ENCODE data around the gene MRAS.
A peak's percentile ranks its signal among the peaks of the same experiment; 100 is the strongest.

MRAS gene

DNA sequence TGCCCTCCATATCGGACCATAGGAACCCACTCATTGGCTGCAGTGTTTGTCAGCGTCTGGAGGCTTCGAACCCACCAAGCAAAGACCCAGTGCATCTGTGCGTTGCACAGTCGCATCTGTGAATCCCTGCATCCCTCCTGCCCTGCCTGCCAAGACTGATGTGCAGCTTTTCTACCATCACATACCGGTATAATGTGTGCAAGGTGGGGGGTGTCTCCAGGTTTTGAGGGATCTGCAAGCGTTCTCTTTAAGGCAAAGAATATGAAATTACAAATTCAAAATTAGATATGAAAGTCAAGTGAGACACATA, 18.4 kb upstream of the MRAS start:
- no peak for DNase-seq
- no peak for TF ChIP-seq POLR2A (IDR thresholded peaks at IDR 0.05; ENCODE audit: low read length)
- no peak for TF ChIP-seq GATA1 (IDR thresholded peaks at IDR 0.05; ENCODE audit: low read depth, low read length)

- no peak for DNase-seq
Measured at GRCh38 chr3:138331143-138331894, 17.1 kb upstream of the MRAS start.

DNA sequence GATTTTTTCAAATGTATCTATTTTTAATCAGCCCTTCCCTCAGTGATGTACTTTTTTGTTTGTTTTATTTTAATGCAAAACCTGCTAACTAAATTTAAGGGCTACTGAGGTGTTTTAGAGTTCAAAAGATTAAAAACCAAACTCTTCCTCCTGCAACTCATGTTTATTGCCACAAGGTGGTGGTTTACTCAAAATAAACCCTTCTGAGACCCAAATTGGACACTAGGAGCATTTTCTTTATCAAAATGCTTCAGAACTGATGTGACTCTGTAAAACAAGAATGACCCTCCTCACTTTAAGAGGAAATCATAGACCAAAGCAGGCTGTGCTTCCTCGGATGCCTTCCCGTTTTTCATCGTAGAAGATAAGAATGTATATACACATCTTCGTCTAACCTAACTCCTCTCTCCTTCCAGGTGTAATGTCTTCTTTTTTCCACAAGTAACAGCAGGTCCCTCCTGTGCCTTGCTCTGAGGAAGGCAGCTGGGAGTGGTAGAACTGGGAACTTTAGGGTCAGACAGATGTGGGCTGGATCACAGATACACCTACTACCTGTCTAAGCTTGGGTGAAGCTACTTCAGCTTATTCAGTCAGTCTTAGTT, 15.8 kb upstream of the MRAS start:
- TF ChIP-seq GATA1 (IDR thresholded peaks at IDR 0.05; ENCODE audit: low read depth, low read length), result no peak
- TF ChIP-seq POLR2A (IDR thresholded peaks at IDR 0.05; ENCODE audit: low read length), result no peak
- DNase-seq, result peak; percentile 20 to 26

More at GRCh38 chr3:138331143-138331894, 17.1 kb upstream of the MRAS start:
- TF ChIP-seq POLR2A (IDR thresholded peaks at IDR 0.05; ENCODE audit: low read length) (no peak), GATA1 (IDR thresholded peaks at IDR 0.05; ENCODE audit: low read depth, low read length) (no peak)

- TF ChIP-seq POLR2A (IDR thresholded peaks at IDR 0.05; ENCODE audit: low read length) (no peak), GATA1 (IDR thresholded peaks at IDR 0.05; ENCODE audit: low read depth, low read length) (no peak)
- no peak for DNase-seq
Measured at GRCh38 chr3:138334608-138335007, 13.8 kb upstream of the MRAS start.

- TF ChIP-seq POLR2A (IDR thresholded peaks at IDR 0.05; ENCODE audit: low read length) (no peak), GATA1 (IDR thresholded peaks at IDR 0.05; ENCODE audit: low read depth, low read length) (no peak)
- DNase-seq, result no peak
Measured at GRCh38 chr3:138336454-138336999, 11.9 kb upstream of the MRAS start.

DNA sequence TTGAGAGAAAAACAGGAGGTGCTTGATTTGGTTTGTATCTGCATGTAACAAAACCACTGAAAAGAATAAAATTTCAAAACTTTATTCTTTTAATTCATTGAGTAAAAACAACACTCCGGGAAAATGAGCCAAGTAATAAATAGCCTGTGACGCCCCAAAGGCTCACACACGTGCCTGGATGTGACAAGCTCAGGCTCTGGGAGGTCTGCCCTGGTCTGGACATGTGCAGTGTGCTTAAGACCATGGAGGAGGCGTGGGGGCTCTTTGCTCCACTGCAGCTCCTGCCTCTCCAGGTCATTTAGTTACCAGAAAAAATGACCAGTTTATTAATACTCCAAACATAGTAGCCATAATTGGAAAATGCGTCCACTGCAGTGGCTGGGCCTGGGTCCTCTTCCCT, 10.1 kb upstream of the MRAS start:
- TF ChIP-seq GATA1 (IDR thresholded peaks at IDR 0.05; ENCODE audit: low read depth, low read length), result no peak
- TF ChIP-seq POLR2A (IDR thresholded peaks at IDR 0.05; ENCODE audit: low read length), result no peak
- DNase-seq, result no peak

- no peak for DNase-seq
- TF ChIP-seq GATA1 (IDR thresholded peaks at IDR 0.05; ENCODE audit: low read depth, low read length) (no peak), POLR2A (IDR thresholded peaks at IDR 0.05; ENCODE audit: low read length) (no peak)
Measured at GRCh38 chr3:138338811-138339210, 9.6 kb upstream of the MRAS start.

DNA sequence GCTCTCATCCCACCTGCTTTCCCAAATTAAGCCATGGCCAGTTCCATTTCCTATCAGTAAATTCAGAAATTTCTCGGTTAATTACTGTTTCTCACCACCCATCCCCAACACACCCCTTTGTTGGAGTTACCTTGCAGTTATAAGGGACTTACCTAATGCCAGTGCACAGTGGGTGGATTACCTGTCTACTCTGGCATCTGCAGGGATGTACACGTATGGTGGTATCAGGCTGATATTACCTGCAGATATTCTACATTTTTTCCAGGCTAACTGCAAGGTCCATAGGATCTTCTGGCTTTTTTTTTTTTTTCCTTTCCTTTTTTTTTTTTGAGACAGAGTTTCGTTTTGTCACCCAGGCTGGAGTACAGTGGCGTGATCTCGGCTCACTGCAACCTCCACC, 7.9 kb upstream of the MRAS start:
- DNase-seq, result no peak
- TF ChIP-seq GATA1 (IDR thresholded peaks at IDR 0.05; ENCODE audit: low read depth, low read length), result no peak

DNA sequence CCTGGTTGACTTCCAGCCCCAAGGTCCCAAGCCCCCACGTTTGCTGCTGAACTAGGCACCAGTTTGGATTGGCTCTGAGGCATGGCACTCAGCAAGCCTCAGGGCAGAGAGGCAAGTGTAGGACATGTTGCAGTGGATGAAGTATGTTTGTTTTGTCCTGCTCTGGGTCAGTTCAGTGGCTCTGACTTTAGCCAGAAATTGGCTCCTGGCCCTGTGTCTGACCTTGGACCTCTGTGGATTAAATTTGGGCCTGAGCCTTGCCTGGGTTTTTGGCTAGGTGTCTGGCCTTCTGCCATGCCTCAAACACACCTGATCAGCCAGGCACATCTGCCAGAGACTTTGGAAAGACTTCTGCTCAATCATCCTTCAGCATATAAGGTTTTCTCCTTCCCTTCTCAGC, 3.6 kb upstream of the MRAS start:
- DNase-seq, result no peak
- TF ChIP-seq POLR2A (IDR thresholded peaks at IDR 0.05; ENCODE audit: low read length) (no peak), GATA1 (IDR thresholded peaks at IDR 0.05; ENCODE audit: low read depth, low read length) (no peak)

- DNase-seq, result no peak
- TF ChIP-seq POLR2A (IDR thresholded peaks at IDR 0.05; ENCODE audit: low read length) (no peak), GATA1 (IDR thresholded peaks at IDR 0.05; ENCODE audit: low read depth, low read length) (no peak)
Measured at GRCh38 chr3:138348754-138349739, 668 bp downstream of the MRAS start.

DNA sequence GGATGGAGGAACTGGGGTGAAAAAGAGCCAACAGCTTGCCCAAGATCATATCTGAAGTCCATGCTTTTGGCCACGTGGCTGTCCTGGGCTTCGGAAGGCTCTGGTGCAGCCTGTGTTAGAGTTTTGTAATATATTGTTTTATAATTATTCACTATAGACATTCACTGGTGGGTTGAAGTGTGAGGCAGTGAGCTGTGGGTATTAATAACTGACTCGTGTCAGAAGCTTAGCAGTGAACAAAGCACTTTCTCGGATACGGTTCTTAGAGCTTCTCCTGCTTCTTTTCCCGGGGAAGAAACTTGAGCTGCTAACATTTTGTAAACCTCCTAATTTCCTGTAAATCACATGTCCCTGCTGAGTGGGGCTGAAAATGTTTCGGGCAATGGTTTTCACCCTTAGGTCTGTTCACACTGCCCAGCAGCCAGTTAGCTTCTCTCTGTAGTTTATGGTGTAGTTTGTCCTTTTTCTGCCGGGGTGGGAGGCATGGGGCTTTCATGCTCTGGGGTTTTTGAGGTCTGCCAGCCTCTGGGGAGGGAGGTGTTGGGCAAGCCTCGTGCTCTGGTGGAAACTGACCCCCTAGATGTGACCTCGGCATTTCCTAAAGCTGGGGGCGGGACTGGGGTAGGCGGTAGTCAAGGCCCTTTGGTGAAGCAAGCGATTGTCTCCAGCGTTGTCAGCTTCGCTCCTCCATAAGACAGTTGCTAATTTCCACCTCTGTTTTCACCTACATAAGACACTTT, 1.7 kb downstream of the MRAS start:
- DNase-seq, result no peak
- no peak for TF ChIP-seq GATA1 (IDR thresholded peaks at IDR 0.05; ENCODE audit: low read depth, low read length)
- no peak for TF ChIP-seq POLR2A (IDR thresholded peaks at IDR 0.05; ENCODE audit: low read length)

GRCh38 chr3:138351151-138351550, 2.8 kb downstream of the MRAS start:
- TF ChIP-seq POLR2A (IDR thresholded peaks at IDR 0.05; ENCODE audit: low read length) (no peak), GATA1 (IDR thresholded peaks at IDR 0.05; ENCODE audit: low read depth, low read length) (no peak)
- DNase-seq, result no peak

- TF ChIP-seq POLR2A (IDR thresholded peaks at IDR 0.05; ENCODE audit: low read length) (no peak), GATA1 (IDR thresholded peaks at IDR 0.05; ENCODE audit: low read depth, low read length) (no peak)
- DNase-seq, result no peak
Measured at GRCh38 chr3:138351916-138352550, 3.7 kb downstream of the MRAS start.

All from erythroblast (primary cell).